ENCODE data around the gene OR2A25.

The OR2A25 gene

DNA sequence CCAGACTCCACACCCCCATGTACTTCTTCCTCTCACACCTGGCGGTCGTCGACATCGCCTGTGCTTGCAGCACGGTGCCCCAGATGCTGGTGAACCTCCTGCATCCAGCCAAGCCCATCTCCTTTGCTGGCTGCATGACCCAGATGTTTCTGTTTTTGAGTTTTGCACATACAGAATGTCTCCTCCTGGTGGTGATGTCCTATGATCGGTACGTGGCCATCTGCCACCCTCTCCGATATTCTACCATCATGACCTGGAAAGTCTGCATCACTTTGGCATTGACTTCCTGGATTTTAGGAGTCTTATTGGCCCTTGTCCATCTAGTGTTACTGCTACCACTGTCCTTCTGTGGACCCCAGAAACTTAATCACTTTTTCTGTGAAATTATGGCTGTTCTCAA lies 4.8 kb downstream of the OR2A25 start:
- no peak for DNase-seq (ENCODE audit: low spot score)

GRCh38 chr7:144085978-144086377 lies 16.4 kb downstream of the OR2A25 start, which contains the start of gene OR2A12:
OR2A12 (plus strand) TSS chr7:144086278; CDS start chr7:144095108, 8,830 bp downstream.
- DNase-seq (ENCODE audit: low spot score), result no peak

DNA sequence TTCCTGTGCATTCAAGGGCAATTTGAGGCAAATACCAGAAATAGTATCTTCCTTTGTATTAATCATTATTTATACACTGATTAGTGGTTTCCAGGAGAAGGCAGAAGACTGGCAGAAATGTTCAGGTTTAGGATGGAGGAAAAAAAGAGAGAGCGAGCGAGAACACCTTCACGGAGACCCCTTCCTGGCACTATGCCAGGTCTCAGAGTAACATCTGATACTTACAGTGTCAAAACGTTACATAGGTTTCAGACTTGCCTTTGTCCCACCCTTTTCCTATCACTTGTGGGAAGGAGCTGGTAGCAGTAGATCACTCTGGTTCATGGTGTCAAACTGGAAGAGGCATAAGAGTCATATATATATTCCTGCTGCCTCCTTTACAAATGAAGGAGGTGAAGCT lies 17.1 kb downstream of the OR2A25 start:
- DNase-seq (ENCODE audit: low spot score), result no peak

DNA sequence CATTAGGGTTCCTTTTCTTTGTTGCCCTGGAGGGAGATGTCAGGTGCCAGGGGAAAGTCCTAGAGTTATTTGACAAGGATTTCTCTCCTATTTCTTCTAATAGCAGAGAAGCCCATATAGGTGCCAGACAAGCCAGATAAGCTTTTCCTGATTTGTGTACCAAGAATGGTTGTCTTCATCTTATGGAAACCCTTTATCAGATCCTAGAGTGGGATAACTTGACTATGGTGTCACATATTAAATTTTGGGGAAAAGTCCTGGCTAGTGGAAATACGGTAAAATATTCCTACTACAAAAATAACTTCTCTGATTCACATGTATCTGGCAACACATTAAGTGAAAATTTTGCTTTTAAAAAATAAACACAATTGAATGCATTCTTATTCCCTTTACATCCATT lies 17.6 kb downstream of the OR2A25 start:
- no peak for DNase-seq (ENCODE audit: low spot score)

GRCh38 chr7:144090667-144091066 lies 21.1 kb downstream of the OR2A25 start:
- no peak for DNase-seq (ENCODE audit: low spot score)

DNA sequence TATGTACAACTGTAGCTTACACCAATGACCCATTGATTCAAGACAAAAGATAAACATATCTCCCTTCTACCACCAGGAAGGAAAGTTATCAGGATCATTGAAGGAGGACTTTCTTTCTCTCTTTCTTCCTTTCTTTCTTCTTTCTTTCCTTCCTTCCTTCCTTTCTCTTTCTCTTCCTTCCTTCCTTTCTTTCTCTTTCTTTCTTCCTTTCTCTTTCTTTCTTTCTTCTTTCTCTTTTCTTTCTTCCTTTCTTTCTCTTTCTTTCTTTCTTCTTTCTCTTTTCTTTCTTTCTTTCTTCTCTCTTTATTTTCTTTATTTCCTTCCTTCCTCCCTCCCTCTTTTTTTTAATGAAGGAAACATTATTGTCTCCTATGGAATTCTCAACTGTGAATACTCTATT lies 29.2 kb downstream of the OR2A25 start:
- DNase-seq (ENCODE audit: low spot score), result no peak

DNA sequence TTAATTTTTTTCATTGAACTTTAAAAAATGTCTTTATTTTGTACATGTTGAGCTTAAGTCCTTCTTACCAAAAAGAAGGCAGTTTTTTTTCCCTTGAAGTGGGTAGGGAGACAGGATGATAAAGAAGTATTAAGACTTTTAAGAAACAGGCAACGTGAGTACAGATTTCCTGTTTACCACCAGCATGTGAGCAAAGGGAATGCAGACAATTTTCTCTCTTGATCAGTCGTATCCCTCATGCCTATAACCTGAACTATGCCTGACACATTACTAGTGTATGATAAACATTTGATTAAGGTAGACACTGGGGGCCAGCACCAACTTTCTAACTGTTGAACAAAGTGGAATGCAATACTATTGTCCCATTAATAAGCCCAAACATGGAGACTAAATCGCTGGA lies 31.0 kb downstream of the OR2A25 start:
- DNase-seq (ENCODE audit: low spot score), result no peak

- DNase-seq (ENCODE audit: low spot score), result no peak
Observed at GRCh38 chr7:144102041-144102440, 32.4 kb downstream of the OR2A25 start.

GRCh38 chr7:144105211-144105610 lies 35.6 kb downstream of the OR2A25 start:
- DNase-seq (ENCODE audit: low spot score), result no peak

DNA sequence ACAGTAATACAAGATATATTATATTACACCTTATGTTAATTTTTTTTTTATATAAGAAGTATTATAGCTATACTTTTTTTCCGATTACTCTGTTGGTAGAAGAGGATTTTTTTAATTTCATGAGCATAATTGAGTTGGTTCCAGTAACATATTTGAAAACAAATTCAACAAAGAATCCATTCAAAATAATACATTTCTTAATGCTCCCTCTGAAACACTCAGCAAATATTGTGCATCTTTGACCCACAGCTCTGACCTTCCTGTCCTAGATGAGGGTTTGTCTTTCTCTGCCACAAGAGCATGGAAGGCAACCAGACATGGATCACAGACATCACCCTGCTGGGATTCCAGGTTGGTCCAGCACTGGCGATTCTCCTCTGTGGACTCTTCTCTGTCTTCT lies 39.7 kb downstream of the OR2A25 start, which contains the start of gene OR2A2:
OR2A2 (plus strand) TSS at position 301 of the 400 bp plus-strand sequence; CDS start at position 301, 0 bp downstream.
- DNase-seq (ENCODE audit: low spot score), result no peak

GRCh38 chr7:144110272-144110671 lies 40.7 kb downstream of the OR2A25 start:
- no peak for DNase-seq (ENCODE audit: low spot score)

DNA sequence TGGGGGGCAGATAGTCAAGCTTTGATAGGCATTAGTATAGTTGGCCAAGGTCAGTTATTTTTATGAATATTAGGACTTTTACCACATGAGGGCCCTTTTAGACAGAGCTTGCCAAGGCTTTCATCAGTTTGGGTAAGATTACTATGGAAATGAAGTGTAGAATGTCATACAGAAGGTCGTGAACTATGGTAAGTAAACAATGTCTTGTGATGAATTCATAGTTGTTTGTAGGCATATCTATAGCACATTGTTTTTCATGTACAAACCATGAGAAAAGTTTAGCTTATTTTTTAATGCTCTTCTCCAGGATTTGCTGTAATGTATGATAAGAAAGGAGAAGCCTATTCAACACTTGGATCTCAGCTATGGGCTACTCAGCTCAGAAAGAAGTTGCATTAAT lies 44.0 kb downstream of the OR2A25 start:
- no peak for DNase-seq (ENCODE audit: low spot score)

- DNase-seq (ENCODE audit: low spot score), result no peak
Observed at GRCh38 chr7:144118341-144118740, 48.7 kb downstream of the OR2A25 start.

DNA sequence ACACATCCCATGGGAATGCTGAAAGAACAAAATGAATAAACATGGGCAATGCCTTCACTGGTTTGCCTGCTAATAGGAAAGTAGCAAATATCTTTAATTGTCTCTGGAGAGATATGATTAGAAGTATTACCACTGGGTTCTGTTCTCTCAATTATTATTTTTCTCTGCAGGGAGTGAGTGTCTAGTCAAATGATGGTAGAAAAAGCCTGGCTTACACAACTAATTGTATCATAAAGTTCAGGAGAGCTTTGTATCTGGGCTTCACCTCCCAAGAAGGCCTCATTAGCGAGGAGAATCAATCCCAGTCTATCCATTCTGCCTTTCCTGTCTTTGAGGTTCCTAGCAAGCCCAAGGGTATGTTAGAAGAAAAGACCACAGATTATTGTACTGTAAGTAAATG lies 53.3 kb downstream of the OR2A25 start, which contains the start of gene OR2A14:
OR2A14 (plus strand) TSS at position 301 of the 400 bp plus-strand sequence. CDS start 5,937 bp downstream, outside the sequence.
- no peak for DNase-seq (ENCODE audit: low spot score)
